Stimulated activated naive CD8-positive, alpha-beta T cell treated with anti-CD3 and anti-CD28 coated beads, Interleukin-15, amount 100 ng/mL, for 72 hours (primary cell): Measurements from ENCODE around the gene TMEM39B.
"Not testable (repeated sequence)": the region's sequence is repeated elsewhere in the genome, so short reads cannot be mapped to it uniquely, and the experiment has no call there.

Experiments
- ATAC-seq: fragments of 150-1000 bp; cut with Tn5 transposase; 2 replicates; pipeline ENCODE4 v1.10.0; 2021; ENCODE audit warnings: mild to moderate bottlenecking, moderate library complexity
- DNase-seq, 2 donors: peaks; one replicate each; pipeline ENCODE4 v3.0.0; 2021 to 2022
- H3K27ac Mint-ChIP-seq, 2 donors: one replicate each; pipeline ENCODE4 v1.8.0; 2022; ENCODE audit warnings: mild to moderate bottlenecking in 2 of 2, mixed read lengths in 2 of 2, moderate library complexity in 2 of 2
- H3K27me3 Mint-ChIP-seq: one replicate; pipeline ENCODE4 v1.8.0; 2022; ENCODE audit warnings: mixed read lengths
- H3K4me1 Mint-ChIP-seq: one replicate; pipeline ENCODE4 v1.8.0; 2022; ENCODE audit warnings: mild to moderate bottlenecking, mixed read lengths
- H3K4me3 Mint-ChIP-seq, 2 donors: one replicate each; pipeline ENCODE4 v1.8.0; 2022; ENCODE audit warnings: mild to moderate bottlenecking in 2 of 2, mixed read lengths in 2 of 2, moderate library complexity in 1 of 2
- H3K9me3 Mint-ChIP-seq, 2 donors: one replicate each; pipeline ENCODE4 v1.8.0; 2022; ENCODE audit warnings: mixed read lengths in 2 of 2

TMEM39B gene

DNA sequence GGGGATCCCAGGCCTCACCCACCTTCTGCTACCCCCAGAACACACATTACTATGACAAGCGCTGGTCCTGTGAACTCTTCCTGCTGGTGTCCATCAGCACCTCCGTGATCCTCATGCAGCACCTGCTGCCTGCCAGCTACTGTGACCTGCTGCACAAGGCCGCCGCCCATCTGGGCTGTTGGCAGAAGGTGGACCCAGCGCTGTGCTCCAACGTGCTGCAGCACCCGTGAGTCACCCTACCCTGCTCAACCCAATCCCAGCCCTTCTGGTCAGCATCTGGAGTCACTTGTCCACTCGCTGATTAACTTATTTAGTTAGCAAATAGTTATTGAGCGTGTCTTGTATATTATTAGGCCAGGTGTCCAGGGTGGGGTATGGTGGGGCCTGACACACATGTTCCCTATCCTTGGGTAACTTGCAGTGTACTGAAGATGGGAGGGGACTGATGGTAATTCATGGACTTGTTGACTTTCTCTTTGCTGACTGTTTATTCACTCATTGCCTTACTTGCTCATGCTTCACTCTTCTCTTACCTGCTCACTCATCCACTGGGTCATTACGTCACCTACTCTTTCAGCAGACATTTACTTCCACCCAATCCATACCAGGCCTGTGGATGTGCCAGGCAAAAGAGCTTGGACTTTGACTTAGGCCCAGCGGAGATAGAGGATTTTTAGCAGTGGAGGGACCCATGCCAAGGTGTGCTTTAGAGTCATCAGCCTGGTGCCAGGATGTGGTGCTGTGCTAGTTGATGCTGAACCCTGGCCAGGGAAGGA lies 22.2 kb downstream of the TMEM39B start:
- no peaks in the 10 kb centered on the region for H3K27me3 Mint-ChIP-seq
- H3K27ac Mint-ChIP-seq, result no peak overlapping the region
- DNase-seq (no peak), ATAC-seq (no peak)
- no peaks in the 10 kb centered on the region for H3K4me1 Mint-ChIP-seq
- H3K9me3 Mint-ChIP-seq, result no peaks in the 10 kb centered on the region
- no peak overlapping the region for H3K4me3 Mint-ChIP-seq

DNA sequence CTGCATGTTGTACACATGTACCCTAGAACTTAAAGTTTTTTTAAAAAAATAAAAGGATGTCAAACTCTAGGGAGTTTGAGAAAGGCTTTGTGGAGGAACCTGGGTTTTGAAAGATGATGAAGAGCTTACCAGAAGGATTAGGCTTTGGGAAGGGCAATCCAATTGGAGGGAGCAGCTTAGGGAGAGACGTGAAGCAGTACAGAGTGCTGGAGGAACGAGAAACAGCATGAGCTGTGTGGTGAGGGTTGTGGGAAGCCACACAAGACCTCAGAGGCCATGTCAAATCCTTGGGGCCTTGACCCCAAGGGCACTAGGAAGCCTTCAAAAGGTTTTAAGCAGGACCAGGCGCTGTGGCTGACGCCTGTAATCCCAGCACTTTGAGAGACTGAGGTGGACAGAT lies 26.7 kb downstream of the TMEM39B start:
- Mint-ChIP-seq H3K9me3 (no peaks in the 10 kb centered on the region), H3K4me3 (no peak overlapping the region), H3K27ac (peak overlapping the region in 1 of 2 donors; percentile 68), H3K27me3 (no peaks in the 10 kb centered on the region), H3K4me1 (no peaks in the 10 kb centered on the region)
- DNase-seq (no peak), ATAC-seq (no peak)

DNA sequence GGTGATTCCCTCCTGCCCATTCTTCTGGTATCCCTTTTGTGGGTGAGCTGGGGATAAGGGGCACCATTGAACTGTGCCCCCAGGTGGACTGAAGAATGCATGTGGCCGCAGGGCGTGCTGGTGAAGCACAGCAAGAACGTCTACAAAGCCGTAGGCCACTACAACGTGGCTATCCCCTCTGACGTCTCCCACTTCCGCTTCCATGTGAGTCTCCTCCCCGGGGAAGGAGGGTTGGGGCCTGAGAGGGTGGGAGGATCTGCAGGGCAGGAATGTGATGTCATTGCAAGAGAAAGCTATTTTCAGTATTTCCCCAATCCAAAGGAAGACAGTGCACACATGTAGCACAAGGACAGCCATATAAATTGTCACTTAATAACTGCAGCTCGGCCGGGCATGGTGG lies 27.6 kb downstream of the TMEM39B start:
- H3K27ac Mint-ChIP-seq, result no peak overlapping the region
- H3K4me3 Mint-ChIP-seq, result no peak overlapping the region
- no peaks in the 10 kb centered on the region for H3K9me3 Mint-ChIP-seq
- DNase-seq, result no peak
- no peaks in the 10 kb centered on the region for H3K27me3 Mint-ChIP-seq
- H3K4me1 Mint-ChIP-seq, result no peaks in the 10 kb centered on the region
- ATAC-seq, result no peak

DNA sequence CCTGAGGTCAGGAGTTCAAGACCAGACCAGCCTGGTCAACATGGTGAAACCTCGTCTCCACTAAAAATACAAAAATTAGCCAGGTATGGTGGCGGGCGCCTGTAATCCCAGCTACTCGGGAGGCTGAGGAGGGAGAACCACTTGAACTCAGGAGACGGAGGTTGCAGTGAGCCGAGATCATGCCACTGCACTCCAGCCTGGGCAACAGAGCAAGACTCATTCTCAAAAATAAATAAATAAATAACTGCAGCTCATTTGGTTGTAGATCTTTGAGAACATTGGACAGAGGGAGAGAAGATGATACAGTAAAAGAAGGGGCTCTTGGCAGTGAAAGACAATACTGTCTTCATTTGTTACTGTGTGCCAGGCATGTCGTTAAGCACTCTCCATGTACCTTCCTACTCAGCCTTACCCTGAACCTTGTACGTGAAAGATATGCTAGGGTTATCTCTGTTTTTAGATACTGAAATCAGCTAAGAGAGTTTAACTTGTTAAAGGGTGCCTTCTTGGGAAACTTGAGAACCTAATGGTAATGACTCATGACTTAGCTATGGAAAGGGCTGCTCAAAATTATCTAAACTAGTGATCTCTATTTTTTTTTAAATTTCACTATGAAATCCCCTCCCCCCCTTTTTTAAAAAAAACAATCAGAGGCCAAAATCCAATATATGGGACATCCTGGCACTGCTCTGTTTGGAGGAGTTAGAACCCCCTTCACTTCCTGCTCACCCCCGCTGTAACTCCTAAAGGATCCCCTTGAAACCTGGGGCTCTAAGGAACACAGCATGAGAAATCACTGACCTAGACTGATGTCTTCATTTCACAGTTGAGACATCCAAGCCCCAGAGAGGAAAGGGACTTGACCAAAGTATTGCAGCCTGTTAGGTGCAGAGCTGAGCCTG lies 28.3 kb downstream of the TMEM39B start:
- no peak overlapping the region for H3K4me3 Mint-ChIP-seq
- ATAC-seq (no peak), DNase-seq (no peak)
- H3K27me3 Mint-ChIP-seq, result no peaks in the 10 kb centered on the region
- no peak overlapping the region for H3K27ac Mint-ChIP-seq
- H3K9me3 Mint-ChIP-seq, result no peaks in the 10 kb centered on the region
- no peaks in the 10 kb centered on the region for H3K4me1 Mint-ChIP-seq

DNA sequence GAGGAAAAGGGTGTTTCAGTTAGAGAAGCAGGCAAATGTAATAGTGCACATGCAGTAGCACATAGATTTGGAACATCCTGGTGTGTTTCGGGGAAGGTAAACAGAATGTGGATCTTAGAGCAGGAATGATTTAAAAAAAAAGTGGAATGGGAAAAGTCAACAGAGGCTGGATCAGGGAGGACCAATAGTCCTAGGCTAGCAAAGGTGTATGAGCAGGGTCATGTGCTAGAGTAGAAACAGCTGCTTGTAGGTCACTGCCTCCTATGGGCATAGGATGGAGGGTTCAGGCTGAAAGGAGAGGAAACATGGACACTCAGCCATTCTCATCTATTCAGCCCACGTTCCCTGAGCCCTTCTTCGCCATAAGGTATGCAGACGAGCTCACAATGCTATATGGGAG lies 31.4 kb downstream of the TMEM39B start:
- Mint-ChIP-seq H3K4me1 (peaks cover 2% of the 10 kb centered on the region), H3K4me3 (no peak overlapping the region), H3K27me3 (no peaks in the 10 kb centered on the region), H3K9me3 (no peaks in the 10 kb centered on the region), H3K27ac (no peak overlapping the region)
- no peak for ATAC-seq
- DNase-seq, result no peak

DNA sequence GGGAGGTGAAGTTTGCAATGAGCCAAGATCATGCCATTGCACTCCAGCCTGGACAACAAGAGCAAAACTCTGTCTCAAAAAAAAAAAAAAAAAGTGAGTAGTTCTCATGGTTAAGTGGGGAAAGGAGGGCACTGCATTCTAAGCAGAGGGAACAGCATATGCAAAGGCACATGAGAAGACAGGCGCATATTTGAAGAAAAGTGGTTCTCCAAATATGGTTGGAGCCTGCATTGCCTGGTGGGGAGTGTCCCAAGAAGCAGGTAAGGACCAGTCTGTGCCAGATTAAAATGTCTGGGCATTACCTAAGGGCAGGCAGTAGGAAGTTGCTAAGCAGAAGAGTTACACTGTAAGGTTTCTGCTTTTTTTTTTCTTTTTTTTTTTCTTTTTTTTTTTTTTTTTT lies 32.6 kb downstream of the TMEM39B start:
- no peak for ATAC-seq
- Mint-ChIP-seq H3K4me3 (no peak overlapping the region), H3K4me1 (peaks cover 14% of the 10 kb centered on the region), H3K27ac (no peak overlapping the region), H3K9me3 (no peaks in the 10 kb centered on the region), H3K27me3 (no peaks in the 10 kb centered on the region)
- DNase-seq, result no peak

DNA sequence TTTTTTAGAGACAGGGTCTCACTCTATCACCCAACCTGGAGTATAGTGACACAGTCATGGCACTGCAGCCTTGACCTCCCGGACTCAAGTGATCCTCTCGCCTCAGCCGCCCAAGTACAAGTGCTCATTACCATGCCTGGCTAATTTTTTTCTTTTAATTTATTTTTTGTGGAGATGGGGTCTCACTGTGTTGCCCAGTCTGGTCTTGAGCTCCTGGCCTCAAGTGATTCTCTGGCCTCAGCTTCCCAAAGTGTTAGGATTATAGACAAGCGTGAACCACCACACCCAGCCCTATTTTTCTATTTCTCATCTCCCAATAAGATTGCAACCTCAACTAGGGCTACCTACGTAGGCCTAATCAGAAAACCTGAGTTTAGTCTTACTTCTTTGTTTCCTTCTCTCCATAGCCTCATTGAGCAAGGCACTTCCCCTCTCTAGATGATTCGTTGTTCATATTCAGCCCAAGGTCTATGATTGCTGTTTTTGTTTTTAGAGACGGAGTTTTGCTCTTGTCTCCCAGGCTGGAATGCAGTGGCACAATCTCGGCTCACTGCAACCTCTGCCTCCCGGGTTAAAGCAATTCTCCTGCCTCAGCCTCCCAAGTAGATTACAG lies 34.0 kb downstream of the TMEM39B start:
- H3K27ac Mint-ChIP-seq, result peak overlapping the region; percentile 5 to 72
- peak overlapping the region; percentile 8 to 33 for H3K4me3 Mint-ChIP-seq
- H3K9me3 Mint-ChIP-seq, result no peaks in the 10 kb centered on the region
- no peak for DNase-seq
- H3K4me1 Mint-ChIP-seq, result peaks cover 28% of the 10 kb centered on the region
- ATAC-seq, result no peak
- H3K27me3 Mint-ChIP-seq, result no peaks in the 10 kb centered on the region

DNA sequence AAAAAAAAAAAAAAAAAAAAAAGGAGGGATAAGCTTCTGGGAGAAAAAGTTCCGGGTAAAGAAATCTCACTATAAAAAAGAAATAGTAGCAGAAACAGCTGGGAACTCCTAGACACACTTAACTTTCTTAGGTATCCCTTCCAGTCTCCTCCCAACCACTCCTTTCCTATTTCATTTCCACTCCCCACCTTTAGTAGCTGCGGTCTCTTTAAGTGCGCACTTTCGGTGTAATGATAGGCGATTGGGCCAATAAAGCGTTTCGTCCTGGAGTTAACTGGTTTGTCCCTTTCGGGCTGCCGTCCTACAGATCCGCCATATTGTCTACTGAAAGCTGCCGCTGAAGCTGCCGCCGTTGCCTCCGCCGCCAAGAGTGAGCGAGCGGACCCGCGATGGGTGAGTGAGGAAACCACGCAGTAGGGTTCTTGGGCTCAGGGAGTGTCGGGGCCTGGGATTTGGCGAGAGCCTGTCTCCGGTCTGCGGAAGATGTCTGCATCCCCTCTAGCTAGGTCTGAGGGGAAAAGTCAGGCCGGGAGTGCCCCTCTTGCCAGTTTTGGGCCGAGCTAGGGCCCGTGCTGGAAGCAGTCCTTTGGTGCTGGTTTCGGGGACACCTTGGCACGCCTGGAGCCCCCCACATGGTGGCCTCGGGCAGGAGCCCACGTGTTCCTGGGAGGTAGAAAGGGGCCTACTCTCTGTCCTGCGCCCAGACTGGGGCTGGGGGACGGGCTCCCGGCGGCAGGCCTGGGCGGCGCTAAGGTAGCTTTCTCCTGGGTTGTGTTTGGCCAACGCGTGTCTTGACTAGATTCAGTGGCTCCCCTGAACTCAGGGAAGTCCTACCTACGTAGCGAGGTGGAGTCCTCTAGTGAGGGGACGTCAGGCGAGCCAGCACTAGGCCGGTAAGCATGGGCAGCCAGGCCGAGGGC lies 35.3 kb downstream of the TMEM39B start, which contains the start of gene KPNA6:
KPNA6 (plus strand) TSS at position 315 of the 920 bp plus-strand sequence; CDS start at position 390, 75 bp downstream.
- Mint-ChIP-seq H3K4me3 (peak within 1 kb of the TSS; percentile 97 to 99), H3K4me1 (peaks cover 38% of the 10 kb centered on the region), H3K27me3 (no peaks in the 10 kb centered on the region), H3K9me3 (no peaks in the 10 kb centered on the region), H3K27ac (peak within 1 kb of the TSS; percentile 98)
- peak; percentile 87 for ATAC-seq
- peak; percentile 87 to 91 for DNase-seq

DNA sequence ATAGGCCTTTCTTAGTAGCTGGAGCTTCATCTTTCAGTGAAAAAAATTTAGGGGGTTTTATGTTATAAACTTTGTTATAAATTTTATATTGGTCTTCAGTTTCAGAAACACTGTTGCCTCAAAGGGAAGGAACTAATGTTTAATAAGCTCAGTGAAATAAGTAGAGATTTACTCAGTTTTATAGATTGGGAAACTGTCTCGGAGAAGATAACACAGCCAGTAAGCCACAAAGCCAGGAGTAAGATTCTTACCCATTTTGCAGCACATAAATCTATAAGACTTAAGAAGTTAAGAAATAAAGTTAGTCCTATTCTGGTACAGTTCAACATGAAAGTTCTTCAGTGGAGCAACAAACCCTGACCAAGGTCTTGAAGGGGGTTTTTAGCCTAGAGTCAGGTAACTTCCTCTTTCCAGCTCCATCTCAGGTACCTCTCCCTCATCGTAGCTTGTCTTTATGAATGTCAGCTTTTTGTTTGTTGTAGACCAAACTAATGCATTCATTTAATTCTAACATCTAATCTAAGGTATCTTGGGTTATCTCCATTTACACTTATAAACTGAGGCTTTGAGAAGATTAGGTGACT lies 38.4 kb downstream of the TMEM39B start:
- no peak for DNase-seq
- Mint-ChIP-seq H3K4me3 (peak overlapping the region in 1 of 2 donors; percentile 4), H3K4me1 (peaks cover 59% of the 10 kb centered on the region), H3K9me3 (no peaks in the 10 kb centered on the region), H3K27me3 (no peaks in the 10 kb centered on the region), H3K27ac (peak overlapping the region; percentile 30 to 36)
- no peak for ATAC-seq

DNA sequence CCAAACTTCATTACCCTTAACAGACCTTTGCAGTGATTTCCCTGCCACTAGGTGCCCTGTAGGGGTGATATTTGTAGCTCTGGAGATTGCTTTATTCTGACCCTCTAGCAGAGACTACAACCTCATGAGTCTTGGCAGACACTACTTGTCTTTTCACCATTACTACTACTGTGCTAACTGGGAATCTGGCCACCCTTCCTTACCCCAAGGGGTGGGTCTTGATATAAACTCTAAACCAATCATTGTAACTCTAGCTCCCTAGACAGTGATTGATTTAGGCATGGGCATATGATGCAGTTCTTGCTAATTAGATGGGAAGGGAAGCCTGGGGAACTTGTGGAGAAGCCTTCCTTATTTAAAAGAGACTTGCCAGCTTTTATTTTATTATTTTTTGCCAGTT lies 39.0 kb downstream of the TMEM39B start:
- peak overlapping the region; percentile 30 to 58 for H3K27ac Mint-ChIP-seq

DNA sequence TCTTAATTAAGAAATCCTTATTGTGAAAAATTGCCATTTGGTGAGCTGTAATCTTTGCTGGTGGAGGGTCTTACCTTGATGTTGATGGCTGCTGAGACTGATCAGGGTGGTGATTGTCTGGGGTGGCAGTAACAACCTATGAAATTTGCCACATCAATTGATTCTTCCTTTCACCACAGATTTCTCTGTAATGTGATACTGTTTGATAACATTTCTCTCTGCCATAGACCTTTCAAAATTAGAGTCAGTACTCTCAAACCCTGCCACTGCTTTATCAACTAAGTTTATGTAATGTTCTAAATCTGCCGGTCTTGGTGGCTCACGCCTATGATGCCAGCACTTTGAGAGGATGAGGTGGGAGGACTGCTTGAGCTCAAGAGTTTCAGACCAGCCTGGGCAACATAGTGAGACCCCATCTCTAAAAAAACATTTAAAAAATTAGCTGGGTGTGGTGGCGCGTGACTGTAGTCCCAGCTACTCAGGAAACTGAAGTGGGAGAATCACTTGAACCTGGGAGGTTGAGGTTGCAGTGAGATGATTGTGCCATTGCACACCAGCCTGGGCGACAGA lies 40.2 kb downstream of the TMEM39B start:
- no peaks in the 10 kb centered on the region for H3K27me3 Mint-ChIP-seq
- DNase-seq (no peak), ATAC-seq (peak; percentile 10)
- peaks cover 63% of the 10 kb centered on the region for H3K4me1 Mint-ChIP-seq
- peak overlapping the region; percentile 14 to 39 for H3K4me3 Mint-ChIP-seq
- H3K9me3 Mint-ChIP-seq, result no peaks in the 10 kb centered on the region
- H3K27ac Mint-ChIP-seq, result peak overlapping the region; percentile 48 to 88

More for the DNA sequence above, 39.0 kb downstream of the TMEM39B start:
- Mint-ChIP-seq H3K4me3 (peak overlapping the region in 1 of 2 donors; percentile 2), H3K27me3 (no peaks in the 10 kb centered on the region), H3K9me3 (no peaks in the 10 kb centered on the region), H3K4me1 (peaks cover 62% of the 10 kb centered on the region)
- DNase-seq, result no peak
- ATAC-seq, result no peak

DNA sequence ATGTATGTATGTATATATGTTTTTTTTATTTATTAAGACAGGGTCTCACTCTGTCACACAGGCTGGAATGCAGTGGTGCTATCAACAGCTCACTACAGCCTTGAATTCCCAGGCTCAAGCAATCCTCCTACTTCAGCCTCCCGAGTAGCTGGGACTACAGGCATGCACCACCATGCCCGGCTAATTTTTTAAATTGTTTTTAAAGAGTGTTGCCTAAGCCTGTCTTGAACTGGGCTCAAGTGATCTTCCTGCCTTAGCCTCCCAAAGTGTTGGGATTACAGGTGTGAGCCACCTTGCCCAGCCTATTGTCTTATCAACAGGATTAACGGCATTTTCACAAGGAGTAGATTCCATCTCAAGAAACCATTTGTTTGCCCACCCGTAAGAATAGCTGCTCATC lies 40.7 kb downstream of the TMEM39B start:
- H3K9me3 Mint-ChIP-seq, H3K4me3 Mint-ChIP-seq, H3K27me3 Mint-ChIP-seq, H3K27ac Mint-ChIP-seq, DNase-seq, ATAC-seq: not testable (repeated sequence)
- peaks cover 69% of the 10 kb centered on the region for H3K4me1 Mint-ChIP-seq

DNA sequence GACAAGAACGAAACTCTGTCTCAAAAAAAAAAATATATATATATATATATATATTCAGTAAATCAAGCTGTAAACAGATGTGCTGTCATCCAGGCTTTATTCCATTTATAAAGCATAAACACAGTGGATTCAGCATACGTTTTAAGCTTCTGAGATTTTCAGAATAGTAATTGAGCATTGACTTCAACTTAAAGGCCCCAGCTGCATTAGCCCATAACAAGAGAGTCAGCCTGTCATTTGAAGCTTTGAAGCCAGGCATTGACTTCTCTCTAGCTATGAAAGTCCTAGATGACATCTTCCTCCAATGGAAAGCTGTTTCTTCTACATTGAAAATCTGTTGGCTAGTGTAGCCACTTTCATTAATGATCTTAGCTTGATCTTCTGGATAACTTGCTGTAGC lies 41.7 kb downstream of the TMEM39B start:
- H3K9me3 Mint-ChIP-seq, result no peaks in the 10 kb centered on the region
- no peak overlapping the region for H3K4me3 Mint-ChIP-seq
- H3K27me3 Mint-ChIP-seq, result no peaks in the 10 kb centered on the region
- DNase-seq (no peak), ATAC-seq (no peak)
- no peak overlapping the region for H3K27ac Mint-ChIP-seq
- peaks cover 66% of the 10 kb centered on the region for H3K4me1 Mint-ChIP-seq

DNA sequence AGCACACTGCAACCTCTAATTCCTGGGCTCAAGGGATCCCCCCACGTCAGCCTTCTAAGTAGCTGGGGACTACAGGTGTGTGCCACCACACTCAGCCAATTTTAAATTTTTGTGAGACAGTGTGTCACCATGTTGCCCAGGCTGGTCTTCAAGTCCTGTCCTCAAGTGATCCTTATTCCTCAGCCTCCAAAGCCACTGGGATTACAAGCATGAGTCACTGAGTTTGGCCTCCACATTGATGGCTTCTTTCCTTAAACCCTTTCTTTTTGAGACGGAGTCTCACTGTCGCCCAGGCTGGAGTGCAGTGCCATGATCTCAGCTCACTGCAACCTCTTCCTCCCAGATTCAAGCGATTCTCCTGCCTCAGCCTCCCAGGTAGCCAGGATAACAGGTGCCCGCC lies 42.8 kb downstream of the TMEM39B start:
- Mint-ChIP-seq H3K27me3 (no peaks in the 10 kb centered on the region), H3K9me3 (no peaks in the 10 kb centered on the region), H3K27ac (no peak overlapping the region), H3K4me1 (peaks cover 56% of the 10 kb centered on the region), H3K4me3 (no peak overlapping the region)
- ATAC-seq (no peak), DNase-seq (no peak)
